GM21786 (cell line): ENCODE results near the gene ACAA2.
"Not testable (repeated sequence)": the region's sequence is repeated elsewhere in the genome, so short reads cannot be mapped to it uniquely, and the experiment has no call there.

ENCODE experiments used
- ATAC-seq: cut with Tn5 transposase; IDR thresholded peaks from one replicate; pipeline ENCODE4 v1.9.1; 2021; ENCODE audit not compliant: unreplicated experiment

ACAA2 gene

GRCh38 chr18:49845629-49846360 lies 32.5 kb upstream of the ACAA2 start:
- no peak for ATAC-seq

GRCh38 chr18:49844903-49845302 lies 31.6 kb upstream of the ACAA2 start:
- ATAC-seq, result no peak

GRCh38 chr18:49843778-49844625 lies 30.7 kb upstream of the ACAA2 start:
- ATAC-seq, result no peak

GRCh38 chr18:49843131-49843530 lies 29.8 kb upstream of the ACAA2 start:
- no peak for ATAC-seq

GRCh38 chr18:49842656-49843055 lies 29.3 kb upstream of the ACAA2 start:
- ATAC-seq, result no peak

GRCh38 chr18:49841236-49842217 lies 28.2 kb upstream of the ACAA2 start:
- no peak for ATAC-seq

GRCh38 chr18:49839012-49839411 lies 25.7 kb upstream of the ACAA2 start:
- ATAC-seq, result no peak

- ATAC-seq, result no peak
Measured at GRCh38 chr18:49838381-49838780, 25.0 kb upstream of the ACAA2 start.

GRCh38 chr18:49837889-49838288 lies 24.6 kb upstream of the ACAA2 start:
- no peak for ATAC-seq

- ATAC-seq, result not testable (repeated sequence)
Measured at GRCh38 chr18:49837316-49837835, 24.0 kb upstream of the ACAA2 start.

- no peak for ATAC-seq
Measured at GRCh38 chr18:49835405-49835804, 22.1 kb upstream of the ACAA2 start.

GRCh38 chr18:49834258-49834657 lies 20.9 kb upstream of the ACAA2 start:
- no peak for ATAC-seq

GRCh38 chr18:49833814-49834213 lies 20.5 kb upstream of the ACAA2 start:
- no peak for ATAC-seq

- ATAC-seq, result no peak
Measured at GRCh38 chr18:49832221-49832647, 18.9 kb upstream of the ACAA2 start.

- ATAC-seq, result no peak
Measured at GRCh38 chr18:49827996-49828395, 14.7 kb upstream of the ACAA2 start.

- ATAC-seq, result no peak
Measured at GRCh38 chr18:49819823-49820671, 6.7 kb upstream of the ACAA2 start.

GRCh38 chr18:49819071-49819662 lies 5.8 kb upstream of the ACAA2 start:
- no peak for ATAC-seq

- no peak for ATAC-seq
Measured at GRCh38 chr18:49817947-49818346, 4.6 kb upstream of the ACAA2 start.

- no peak for ATAC-seq
Measured at GRCh38 chr18:49815927-49816326, 2.6 kb upstream of the ACAA2 start.

GRCh38 chr18:49814147-49814499 lies 790 bp upstream of the ACAA2 start:
- ATAC-seq, result peak; percentile 21
